HCT116 (cell line): ENCODE measurements around the gene TNPO2. TPM values are rescaled to one million over a fixed set of nuclear protein-coding genes. Genes with fewer than 3 reads are reported as not detected.

ENCODE experiments used
- ATAC-seq: fragments of 200-7000 bp; cut with Tn5 transposase; 2 replicates; pipeline ENCODE4 v1.9.1; 2020; ENCODE audit warnings: mild to moderate bottlenecking, moderate library complexity
- BruUV-seq: library from RNA; stranded (reverse); fragments of 400-500 nt; replicated peaks from 2 replicates; lab custom pipeline; 2021; lab: Mats Ljungman, UMichigan
- CTCF ChIA-PET: fragments of 300-600 bp; sonication (Branson Sonifier 250); formaldehyde crosslinking; loops from one replicate; lab custom pipeline; 2021; ENCODE audit warnings: antibody characterized with exemption; lab: Charles Lee
- POLR2A ChIA-PET: fragments of 300-600, 350-600 bp; sonication (Branson Sonifier 250); formaldehyde crosslinking; loops from one replicate; lab custom pipeline; 2021; ENCODE audit warnings: antibody characterized with exemption; lab: Charles Lee
- RAD21 ChIA-PET, 2 experiments: fragments of 300-600 bp; sonication (Branson Sonifier 250); formaldehyde crosslinking; loops; one replicate each; lab custom pipeline; 2023; ENCODE audit warnings: low total read pairs in 2 of 2; ENCODE audit not compliant: uncharacterized antibody in 2 of 2, unreplicated experiment in 2 of 2, low non-redundant PET in 1 of 2; lab: Charles Lee
- DNase-seq: peaks from one replicate; pipeline ENCODE4 v3.0.0-alpha.2; 2010; ENCODE audit warnings: low read depth, low spot score
- H2AFZ ChIP-seq: fragments of 200-600 bp; shearing (Covaris generic), sonication (generic); 2 replicates; pipeline ENCODE4 v1.6.1; 2017; ENCODE audit warnings: low read depth, mixed run types, mixed read lengths, antibody characterized with exemption, low read length; ENCODE audit not compliant: poor library complexity, severe bottlenecking
- H3K27ac ChIP-seq: 2 replicates; pipeline ENCODE4 v1.5.1; 2012; ENCODE audit warnings: low read depth, low read length
- H3K27me3 ChIP-seq: fragments of 200-600 bp; sonication (generic); 2 replicates; pipeline ENCODE4 v1.6.1; 2016; ENCODE audit warnings: mixed run types, low read length, mixed read lengths; ENCODE audit not compliant: insufficient read depth
- H3K36me3 ChIP-seq, 2 experiments: fragments of 200-500 bp in 1 of 2; fragments of 200-600 bp in 1 of 2; sonication (Bioruptor generic) in 1 of 2; sonication (generic) in 1 of 2; 2 replicates each; pipeline versions ENCODE4 v1.5.1 to v1.6.1; 2014 to 2016; ENCODE audit warnings: low read length in 2 of 2, inconsistent platforms in 1 of 2, mixed read lengths in 1 of 2, mixed run types in 1 of 2; ENCODE audit not compliant: insufficient read depth in 2 of 2, control insufficient read depth in 1 of 2
- H3K4me1 ChIP-seq, 2 experiments: fragments of 200-600 bp in 1 of 2; sonication (generic) in 1 of 2; 2 replicates each; pipeline versions ENCODE4 v1.5.1 to v1.6.1; 2012 to 2017; ENCODE audit warnings: low read length in 2 of 2, inconsistent platforms in 1 of 2, mild to moderate bottlenecking in 1 of 2, mixed read lengths in 1 of 2, mixed run types in 1 of 2, moderate library complexity in 1 of 2; ENCODE audit not compliant: insufficient read depth in 2 of 2, control insufficient read depth in 1 of 2
- H3K4me2 ChIP-seq: fragments of 200-600 bp; sonication (generic); 2 replicates; pipeline ENCODE4 v1.6.1; 2017; ENCODE audit warnings: mixed run types, low read length, mixed read lengths
- H3K4me3 ChIP-seq, 2 experiments: fragments of 200-600 bp in 1 of 2; sonication (generic) in 1 of 2; replicated peaks in 1 of 2; 2 replicates each; pipeline ENCODE4 v1.5.1; 2011 to 2016; ENCODE audit warnings: low read length in 2 of 2, control low read depth in 1 of 2, low read depth in 1 of 2, mild to moderate bottlenecking in 1 of 2, mixed read lengths in 1 of 2, mixed run types in 1 of 2
- H3K79me2 ChIP-seq: fragments of 200-600 bp; sonication (generic); 2 replicates; pipeline ENCODE4 v1.6.1; 2017; ENCODE audit warnings: mild to moderate bottlenecking, mixed run types, low read length, moderate library complexity, mixed read lengths; ENCODE audit not compliant: insufficient read depth
- H3K9ac ChIP-seq: fragments of 200-600 bp; sonication (generic); 2 replicates; pipeline ENCODE4 v1.6.1; 2016; ENCODE audit warnings: low read length, mixed read lengths
- H3K9me2 ChIP-seq: fragments of 200-600 bp; sonication (generic), shearing (Covaris generic); 2 replicates; pipeline ENCODE4 v1.6.1; 2017; ENCODE audit warnings: mixed run types, mild to moderate bottlenecking, moderate library complexity; ENCODE audit not compliant: insufficient read depth
- H3K9me3 ChIP-seq, 2 experiments: fragments of 200-500 bp in 1 of 2; fragments of 200-600 bp in 1 of 2; sonication (Bioruptor generic) in 1 of 2; sonication (generic) in 1 of 2; 2 replicates each; pipeline ENCODE4 v1.6.1; 2014 to 2017; ENCODE audit warnings: low read length in 2 of 2, mixed read lengths in 2 of 2, inconsistent platforms in 1 of 2, low read depth in 1 of 2, mild to moderate bottlenecking in 1 of 2, mixed run types in 1 of 2, moderate library complexity in 1 of 2; ENCODE audit not compliant: control insufficient read depth in 1 of 2, insufficient read depth in 1 of 2
- H4K20me1 ChIP-seq: fragments of 200-600 bp; sonication (generic), shearing (Covaris generic); 2 replicates; pipeline ENCODE4 v1.6.1; 2017; ENCODE audit warnings: mixed run types, mild to moderate bottlenecking, moderate library complexity; ENCODE audit not compliant: insufficient read depth
- CEBPB ChIP-seq: IDR thresholded peaks from 2 replicates; pipeline ENCODE4 v1.6.1; 2012; ENCODE audit warnings: low read depth
- EGR1 ChIP-seq: IDR thresholded peaks from 2 replicates; pipeline ENCODE4 v1.6.1; 2012; ENCODE audit warnings: low read depth
- ELF1 ChIP-seq: IDR thresholded peaks from 2 replicates; pipeline ENCODE4 v1.6.1; 2012; ENCODE audit warnings: low read depth, borderline replicate concordance
- EZH2 ChIP-seq: fragments of 200-600 bp; sonication (generic); IDR thresholded peaks from 2 replicates; pipeline ENCODE4 v1.6.1; 2017; ENCODE audit warnings: antibody characterized with exemption, mixed run types
- EZH2phosphoT487 ChIP-seq: fragments of 200-600 bp; IDR thresholded peaks from 2 replicates; pipeline ENCODE4 v1.6.1; 2018; ENCODE audit warnings: antibody characterized with exemption, borderline replicate concordance
- FOSL1 ChIP-seq: IDR thresholded peaks from 2 replicates; pipeline ENCODE4 v1.6.1; 2012; ENCODE audit warnings: low read depth
- JUND ChIP-seq: IDR thresholded peaks from 2 replicates; pipeline ENCODE4 v1.6.1; 2012
- POLR2AphosphoS5 ChIP-seq: IDR thresholded peaks from 2 replicates; pipeline ENCODE4 v1.6.1; 2011; ENCODE audit warnings: mild to moderate bottlenecking, low read depth, low read length, moderate library complexity
- RAD21 ChIP-seq: IDR thresholded peaks from 2 replicates; pipeline ENCODE4 v1.6.1; 2012; ENCODE audit warnings: low read depth, mild to moderate bottlenecking
- SIN3A ChIP-seq: IDR thresholded peaks from 2 replicates; pipeline ENCODE4 v1.6.1; 2012; ENCODE audit warnings: low read depth
- SP1 ChIP-seq: IDR thresholded peaks from 2 replicates; pipeline ENCODE4 v1.6.1; 2012; ENCODE audit warnings: low read depth
- SRF ChIP-seq: IDR thresholded peaks from 2 replicates; pipeline ENCODE4 v1.6.1; 2012; ENCODE audit warnings: low read depth
- TCF7L2 ChIP-seq: IDR thresholded peaks from 2 replicates; pipeline ENCODE4 v1.7.0; 2011; ENCODE audit warnings: borderline replicate concordance, inconsistent platforms; ENCODE audit not compliant: insufficient read depth, insufficient read length; ENCODE audit errors: extremely low read depth
- YY1 ChIP-seq: IDR thresholded peaks from 2 replicates; pipeline ENCODE4 v1.6.1; 2011; ENCODE audit warnings: low read length, low read depth, moderate library complexity, mild to moderate bottlenecking; ENCODE audit not compliant: insufficient replicate concordance; ENCODE audit errors: extremely low read depth
- ZFX ChIP-seq: fragments of 450-650 bp; IDR thresholded peaks from 2 replicates; pipeline ENCODE4 v1.6.1; 2017
- ZNF274 ChIP-seq: fragments of 200-500 bp; sonication (Bioruptor generic); IDR thresholded peaks from 2 replicates; pipeline ENCODE4 v1.6.1; 2014; ENCODE audit warnings: mild to moderate bottlenecking, low read depth, low read length, inconsistent platforms
- intact Hi-C: fragments of 100-400 bp; cut with micrococcal nuclease; formaldehyde crosslinking; loops from 2 replicates; pipeline ENCODE4 v1.10.0; 2022
- total RNA-seq: library from RNA; stranded (reverse); gene quantifications from one replicate; pipeline ENCODE4 v1.2.1, GENCODE V29; 2021; ENCODE audit not compliant: unreplicated experiment
- TF ChIP-seq, protein P1 (sequence below): IDR thresholded peaks from 2 replicates; pipeline ENCODE4 v1.6.1; 2012
- TF ChIP-seq, protein P2 (sequence below), 3 experiments: fragments of 200-600 bp in 1 of 3; sonication (generic) in 1 of 3; IDR thresholded peaks in 2 of 3; conservative IDR thresholded peaks in 1 of 3; 2 replicates each; pipeline ENCODE4 v1.5.1; 2012 to 2017; ENCODE audit warnings: low read depth in 2 of 3, low read length in 2 of 3, antibody characterized with exemption in 1 of 3, borderline replicate concordance in 1 of 3, control low read depth in 1 of 3, mild to moderate bottlenecking in 1 of 3, mixed read lengths in 1 of 3, mixed run types in 1 of 3, moderate library complexity in 1 of 3; ENCODE audit not compliant: insufficient read depth in 1 of 3
- TF ChIP-seq, protein P3 (sequence below): IDR thresholded peaks from 2 replicates; pipeline ENCODE4 v1.6.1; 2012
- TF ChIP-seq, protein P4 (sequence below): IDR thresholded peaks from 2 replicates; pipeline ENCODE4 v1.6.1; 2011; ENCODE audit warnings: mild to moderate bottlenecking, low read length, moderate library complexity; ENCODE audit not compliant: insufficient replicate concordance; ENCODE audit errors: extremely low read depth

Gene TNPO2
- total RNA-seq, 1 experiment from 2014 or later: 81.8 TPM

DNA sequence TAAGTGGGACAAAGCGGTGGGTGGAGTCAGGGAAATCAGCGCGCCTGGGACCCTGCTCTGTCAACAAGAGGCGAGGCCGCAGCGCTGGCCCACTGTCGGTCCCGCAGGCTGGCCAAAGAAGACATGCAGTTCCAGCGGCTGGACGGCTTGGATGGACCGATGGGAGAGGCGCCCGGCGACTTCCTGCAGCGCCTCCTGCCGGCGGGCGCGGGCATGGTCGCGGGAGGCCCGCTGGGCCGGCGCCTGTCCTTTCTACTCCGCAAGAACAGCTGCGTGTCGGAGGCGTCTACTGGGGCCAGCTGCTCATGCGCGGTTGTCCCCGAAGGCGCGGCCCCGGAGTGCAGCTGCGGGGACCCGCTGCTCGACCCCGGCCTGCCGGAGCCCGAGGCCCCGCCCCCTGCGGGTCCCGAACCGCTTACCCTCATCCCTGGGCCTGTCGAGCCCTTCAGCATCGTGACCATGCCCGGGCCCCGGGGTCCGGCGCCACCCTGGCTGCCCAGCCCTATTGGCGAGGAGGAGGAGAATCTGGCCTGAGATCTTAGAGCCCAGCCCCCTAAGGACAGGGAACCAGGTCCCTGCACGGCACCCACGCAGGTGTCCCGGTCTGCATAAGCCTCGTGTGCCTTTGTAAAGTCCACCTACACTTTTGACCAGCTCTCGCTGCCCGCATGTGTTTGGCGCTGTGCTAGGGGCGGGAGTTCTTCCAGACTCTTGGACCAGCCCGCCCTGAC, 34.0 kb upstream of the TNPO2 start:
- Histone ChIP-seq H3K4me2 (peak overlapping the region; percentile 93), H3K27me3 (no peaks in the 10 kb centered on the region), H3K27ac (peak overlapping the region; percentile 31; the same call in 1 of the 2 replicates), H3K36me3 (no peaks in the 10 kb centered on the region), H3K4me3 (peak overlapping the region; percentile 33 to 55), H2AFZ (peak overlapping the region; percentile 74), H3K79me2 (no peaks in the 10 kb centered on the region), H3K9ac (peak overlapping the region; percentile 50), H4K20me1 (no peaks in the 10 kb centered on the region), H3K9me3 (no peaks in the 10 kb centered on the region), H3K4me1 (peaks cover 4 to 13% of the 10 kb centered on the region in 2 experiments; a peak in 3 of 4 replicates), H3K9me2 (no peaks in the 10 kb centered on the region)
- POLR2A ChIA-PET: interaction anchor here (0.6 to 1.4 kb wide), 9 partner anchors 8 to 72 kb away, joined by 3 to 6 read pairs (median 3); partner anchors contain the start of genes GET3, JUNB and RNASEH2A
- DNase-seq (peak; percentile 52), ATAC-seq (peak; percentile 87)
- intact Hi-C loops: loop anchor here (1.0 kb wide), 1 partner anchor 40 kb away; no protein-coding TSS in a partner anchor
- RAD21 ChIA-PET: interaction anchor here in 1 of 2 experiments (0.5 to 1.0 kb wide), 3 partner anchors 9 to 115 kb away, joined by 3 read pairs; no protein-coding TSS in a partner anchor
- no TSS peak for BruUV-seq
- CTCF ChIA-PET: interaction anchor here (0.5 to 6.1 kb wide), 30 partner anchors 9 to 207 kb away, joined by 3 to 87 read pairs (median 4); partner anchors contain the start of genes DNASE2, GCDH, GET3 and JUNB
- TF ChIP-seq, protein P1, sequence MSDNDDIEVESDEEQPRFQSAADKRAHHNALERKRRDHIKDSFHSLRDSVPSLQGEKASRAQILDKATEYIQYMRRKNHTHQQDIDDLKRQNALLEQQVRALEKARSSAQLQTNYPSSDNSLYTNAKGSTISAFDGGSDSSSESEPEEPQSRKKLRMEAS: no peak
- peak; percentile 64 for TF ChIP-seq RAD21
- no peak for TF ChIP-seq FOSL1
- TF ChIP-seq EZH2phosphoT487: no peak
- peak; percentile 24; the same call in 1 of the 2 replicates for TF ChIP-seq POLR2AphosphoS5
- peak; percentile 44 for TF ChIP-seq TCF7L2
- no peak for TF ChIP-seq CEBPB
- TF ChIP-seq ELF1: no peak
- no peak for TF ChIP-seq ZNF274
- TF ChIP-seq, protein P2, sequence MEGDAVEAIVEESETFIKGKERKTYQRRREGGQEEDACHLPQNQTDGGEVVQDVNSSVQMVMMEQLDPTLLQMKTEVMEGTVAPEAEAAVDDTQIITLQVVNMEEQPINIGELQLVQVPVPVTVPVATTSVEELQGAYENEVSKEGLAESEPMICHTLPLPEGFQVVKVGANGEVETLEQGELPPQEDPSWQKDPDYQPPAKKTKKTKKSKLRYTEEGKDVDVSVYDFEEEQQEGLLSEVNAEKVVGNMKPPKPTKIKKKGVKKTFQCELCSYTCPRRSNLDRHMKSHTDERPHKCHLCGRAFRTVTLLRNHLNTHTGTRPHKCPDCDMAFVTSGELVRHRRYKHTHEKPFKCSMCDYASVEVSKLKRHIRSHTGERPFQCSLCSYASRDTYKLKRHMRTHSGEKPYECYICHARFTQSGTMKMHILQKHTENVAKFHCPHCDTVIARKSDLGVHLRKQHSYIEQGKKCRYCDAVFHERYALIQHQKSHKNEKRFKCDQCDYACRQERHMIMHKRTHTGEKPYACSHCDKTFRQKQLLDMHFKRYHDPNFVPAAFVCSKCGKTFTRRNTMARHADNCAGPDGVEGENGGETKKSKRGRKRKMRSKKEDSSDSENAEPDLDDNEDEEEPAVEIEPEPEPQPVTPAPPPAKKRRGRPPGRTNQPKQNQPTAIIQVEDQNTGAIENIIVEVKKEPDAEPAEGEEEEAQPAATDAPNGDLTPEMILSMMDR (IDR thresholded peaks at IDR 0.05 in 2 of 3, conservative IDR thresholded peaks at IDR 0.05 in 1 of 3; ENCODE audit: borderline replicate concordance in 1 of 3, insufficient read depth in 1 of 3, low read depth in 2 of 3, low read length in 2 of 3): peak; percentile 72 to 94 (median 88)
- no peak for TF ChIP-seq SIN3A
- TF ChIP-seq, protein P3, sequence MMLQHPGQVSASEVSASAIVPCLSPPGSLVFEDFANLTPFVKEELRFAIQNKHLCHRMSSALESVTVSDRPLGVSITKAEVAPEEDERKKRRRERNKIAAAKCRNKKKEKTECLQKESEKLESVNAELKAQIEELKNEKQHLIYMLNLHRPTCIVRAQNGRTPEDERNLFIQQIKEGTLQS: no peak
- TF ChIP-seq SP1: no peak
- TF ChIP-seq, protein P4, sequence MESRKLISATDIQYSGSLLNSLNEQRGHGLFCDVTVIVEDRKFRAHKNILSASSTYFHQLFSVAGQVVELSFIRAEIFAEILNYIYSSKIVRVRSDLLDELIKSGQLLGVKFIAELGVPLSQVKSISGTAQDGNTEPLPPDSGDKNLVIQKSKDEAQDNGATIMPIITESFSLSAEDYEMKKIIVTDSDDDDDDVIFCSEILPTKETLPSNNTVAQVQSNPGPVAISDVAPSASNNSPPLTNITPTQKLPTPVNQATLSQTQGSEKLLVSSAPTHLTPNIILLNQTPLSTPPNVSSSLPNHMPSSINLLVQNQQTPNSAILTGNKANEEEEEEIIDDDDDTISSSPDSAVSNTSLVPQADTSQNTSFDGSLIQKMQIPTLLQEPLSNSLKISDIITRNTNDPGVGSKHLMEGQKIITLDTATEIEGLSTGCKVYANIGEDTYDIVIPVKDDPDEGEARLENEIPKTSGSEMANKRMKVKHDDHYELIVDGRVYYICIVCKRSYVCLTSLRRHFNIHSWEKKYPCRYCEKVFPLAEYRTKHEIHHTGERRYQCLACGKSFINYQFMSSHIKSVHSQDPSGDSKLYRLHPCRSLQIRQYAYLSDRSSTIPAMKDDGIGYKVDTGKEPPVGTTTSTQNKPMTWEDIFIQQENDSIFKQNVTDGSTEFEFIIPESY: no peak
- TF ChIP-seq JUND: no peak
- no peak for TF ChIP-seq EGR1
- no peak; the same call in 1 of the 2 replicates for TF ChIP-seq ZFX
- no peak for TF ChIP-seq EZH2
- no peak for TF ChIP-seq SRF
- peak; percentile 47 for TF ChIP-seq YY1
